Testis (tissue), 2 donors: ENCODE results near the gene DLK2.

Experiments
- POLR2A ChIP-seq: fragments of 450-650 bp; IDR thresholded peaks from one replicate; pipeline ENCODE4 v1.6.1; 2017; ENCODE audit warnings: antibody characterized with exemption, mild to moderate bottlenecking, moderate library complexity
- TF ChIP-seq, protein P1 (sequence below), 3 experiments: fragments of 450-650 bp in 2 of 3; fragments of 200-600 bp in 1 of 3; sonication (generic) in 1 of 3; IDR thresholded peaks; one replicate each; pipeline ENCODE4 v1.5.1; 2016 to 2019; ENCODE audit warnings: antibody characterized with exemption in 3 of 3, mild to moderate bottlenecking in 2 of 3, moderate library complexity in 1 of 3

DNA sequence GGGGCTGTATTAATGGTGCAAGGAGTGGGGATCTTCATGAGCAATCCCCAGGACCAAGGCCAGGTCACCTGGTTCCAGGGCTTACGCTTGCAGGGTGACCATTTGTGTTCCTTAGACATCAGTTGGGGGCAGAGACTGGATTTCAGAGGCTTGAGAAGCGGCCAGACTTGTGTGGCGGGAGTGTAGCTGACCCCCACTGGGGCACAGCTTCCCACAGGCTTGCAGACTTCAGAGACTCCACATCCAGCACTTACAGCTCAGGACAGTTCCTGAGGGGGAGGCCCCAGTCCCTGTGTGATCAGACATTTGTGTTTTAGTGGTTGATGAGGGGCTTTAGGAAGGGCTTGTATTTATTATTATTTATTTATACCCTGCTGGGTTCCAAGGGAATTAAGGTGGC, 37.3 kb upstream of the DLK2 start:
- TF ChIP-seq, protein P1, sequence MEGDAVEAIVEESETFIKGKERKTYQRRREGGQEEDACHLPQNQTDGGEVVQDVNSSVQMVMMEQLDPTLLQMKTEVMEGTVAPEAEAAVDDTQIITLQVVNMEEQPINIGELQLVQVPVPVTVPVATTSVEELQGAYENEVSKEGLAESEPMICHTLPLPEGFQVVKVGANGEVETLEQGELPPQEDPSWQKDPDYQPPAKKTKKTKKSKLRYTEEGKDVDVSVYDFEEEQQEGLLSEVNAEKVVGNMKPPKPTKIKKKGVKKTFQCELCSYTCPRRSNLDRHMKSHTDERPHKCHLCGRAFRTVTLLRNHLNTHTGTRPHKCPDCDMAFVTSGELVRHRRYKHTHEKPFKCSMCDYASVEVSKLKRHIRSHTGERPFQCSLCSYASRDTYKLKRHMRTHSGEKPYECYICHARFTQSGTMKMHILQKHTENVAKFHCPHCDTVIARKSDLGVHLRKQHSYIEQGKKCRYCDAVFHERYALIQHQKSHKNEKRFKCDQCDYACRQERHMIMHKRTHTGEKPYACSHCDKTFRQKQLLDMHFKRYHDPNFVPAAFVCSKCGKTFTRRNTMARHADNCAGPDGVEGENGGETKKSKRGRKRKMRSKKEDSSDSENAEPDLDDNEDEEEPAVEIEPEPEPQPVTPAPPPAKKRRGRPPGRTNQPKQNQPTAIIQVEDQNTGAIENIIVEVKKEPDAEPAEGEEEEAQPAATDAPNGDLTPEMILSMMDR (IDR thresholded peaks at IDR 0.05) = no peak
- no peak for TF ChIP-seq POLR2A
